GM08714 (cell line): ENCODE measurements around the gene FALEC.

ENCODE experiments used
- H3K4me3 ChIP-seq: fragments of 200-500 bp; sonication (Bioruptor generic); 2 replicates; pipeline ENCODE4 v1.5.1; 2014; ENCODE audit warnings: mild to moderate bottlenecking, low read length, inconsistent platforms
- ZNF274 ChIP-seq: IDR thresholded peaks from 2 replicates; pipeline ENCODE4 v1.6.1; 2012; ENCODE audit warnings: mild to moderate bottlenecking, low read depth, low read length

The FALEC gene

DNA sequence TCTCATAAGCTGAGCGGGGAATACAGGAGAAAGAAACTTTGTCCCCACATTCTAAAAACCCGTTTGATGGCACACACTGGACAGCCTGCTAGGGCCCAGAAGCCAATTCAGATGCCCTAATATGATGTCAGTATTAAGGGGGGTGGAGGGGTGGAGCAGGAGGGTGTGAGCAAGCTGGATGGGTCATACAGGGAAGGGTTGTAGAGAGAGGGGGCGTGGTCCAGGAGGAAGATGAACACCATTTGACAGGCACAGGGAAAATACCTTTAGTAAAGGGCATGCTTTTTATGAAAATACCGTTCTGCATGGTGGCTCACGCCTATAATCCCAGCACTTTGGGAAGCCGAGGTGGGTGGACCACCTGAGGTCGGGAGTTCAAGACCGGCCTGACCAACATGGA, 22.4 kb upstream of the FALEC start:
- TF ChIP-seq ZNF274 = no peak
- no peak overlapping the region for H3K4me3 ChIP-seq

DNA sequence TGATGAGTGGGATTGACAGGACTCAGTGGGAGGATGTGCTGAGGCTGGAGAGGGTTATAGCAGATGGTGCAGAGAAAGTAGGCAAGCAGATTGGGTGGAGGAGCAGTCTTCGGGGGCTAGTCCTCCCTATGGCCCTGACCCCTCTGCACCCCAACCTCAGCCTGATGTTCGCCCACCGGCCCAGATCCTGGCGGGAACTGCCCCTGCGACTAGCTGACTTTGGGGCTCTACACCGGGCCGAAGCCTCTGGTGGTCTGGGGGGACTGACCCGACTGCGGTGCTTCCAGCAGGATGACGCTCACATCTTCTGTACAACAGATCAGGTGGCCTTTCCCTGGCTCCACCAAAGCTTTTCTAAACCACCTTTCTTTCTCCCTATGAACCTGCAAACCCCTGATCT, 17.2 kb upstream of the FALEC start:
- no peak overlapping the region for H3K4me3 ChIP-seq
- TF ChIP-seq ZNF274 = no peak

DNA sequence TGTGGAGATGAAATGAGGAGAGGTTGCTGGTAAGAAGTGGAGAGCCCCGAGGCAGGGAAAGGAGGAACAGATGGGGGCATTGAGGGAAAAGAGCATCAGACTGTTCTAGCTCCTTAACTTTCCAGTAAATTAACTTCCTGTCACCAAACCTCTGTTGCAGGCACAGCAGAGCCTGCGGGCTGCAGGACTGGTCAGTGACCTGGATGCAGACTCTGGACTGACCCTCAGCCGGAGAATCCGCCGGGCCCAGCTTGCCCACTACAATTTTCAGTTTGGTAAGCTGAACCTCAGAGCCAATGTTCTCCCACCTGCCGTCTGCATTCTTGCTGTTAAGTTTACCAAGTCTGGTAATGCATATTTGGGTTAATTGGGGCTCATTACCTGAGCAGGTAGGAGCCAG, 10.1 kb upstream of the FALEC start:
- no peak for TF ChIP-seq ZNF274

DNA sequence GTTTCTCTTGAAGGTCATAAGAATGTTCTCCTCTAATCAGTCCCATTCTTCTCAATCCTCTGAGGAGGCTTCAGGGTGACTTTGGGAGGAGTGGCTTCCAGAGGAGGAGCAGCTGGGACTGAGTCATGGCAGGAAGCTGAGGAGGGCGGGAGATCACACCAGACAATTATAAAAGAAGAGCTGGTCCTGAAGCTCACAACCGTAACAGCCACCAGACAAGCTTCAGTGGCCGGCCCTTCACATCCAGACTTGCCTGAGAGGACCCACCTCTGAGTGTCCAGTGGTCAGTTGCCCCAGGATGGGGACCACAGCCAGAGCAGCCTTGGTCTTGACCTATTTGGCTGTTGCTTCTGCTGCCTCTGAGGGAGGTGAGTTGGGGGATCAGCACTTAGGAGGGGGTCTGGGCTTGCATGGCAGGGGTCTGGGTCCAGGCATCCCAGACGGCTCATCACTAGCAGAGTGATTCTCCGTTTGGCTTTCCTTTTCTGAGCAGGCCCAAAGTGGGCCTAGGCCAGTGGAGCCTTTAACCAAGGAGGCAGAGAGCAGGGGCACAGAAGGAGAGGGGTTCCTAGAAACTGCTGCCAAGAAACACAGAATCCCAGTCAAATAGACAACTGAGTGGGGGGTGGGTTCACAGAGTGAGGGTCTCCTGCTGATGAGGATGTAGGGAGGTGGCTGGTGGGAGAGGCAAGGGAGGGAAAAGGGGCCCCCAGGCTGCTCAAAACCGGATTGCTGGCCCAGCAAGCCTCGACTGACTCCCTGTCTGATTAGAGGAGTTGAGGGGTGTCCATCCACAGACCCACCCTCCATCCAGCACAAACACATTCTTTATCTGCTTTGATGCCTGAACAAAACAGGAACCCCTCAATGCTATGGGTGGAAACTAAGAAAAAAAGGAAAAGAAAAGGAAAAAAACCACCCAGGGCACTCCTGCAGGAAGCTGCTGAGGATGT, 7.4 kb upstream of the FALEC start, which contains the start of gene ECM1:
ECM1 (plus strand) TSS at position 198 of the 953 bp plus-strand sequence; CDS start at position 299, 101 bp downstream.
- TF ChIP-seq ZNF274 = no peak
- no peak within 1 kb of the TSS for H3K4me3 ChIP-seq

More for the DNA sequence above, 10.1 kb upstream of the FALEC start:
- no peak overlapping the region for H3K4me3 ChIP-seq

DNA sequence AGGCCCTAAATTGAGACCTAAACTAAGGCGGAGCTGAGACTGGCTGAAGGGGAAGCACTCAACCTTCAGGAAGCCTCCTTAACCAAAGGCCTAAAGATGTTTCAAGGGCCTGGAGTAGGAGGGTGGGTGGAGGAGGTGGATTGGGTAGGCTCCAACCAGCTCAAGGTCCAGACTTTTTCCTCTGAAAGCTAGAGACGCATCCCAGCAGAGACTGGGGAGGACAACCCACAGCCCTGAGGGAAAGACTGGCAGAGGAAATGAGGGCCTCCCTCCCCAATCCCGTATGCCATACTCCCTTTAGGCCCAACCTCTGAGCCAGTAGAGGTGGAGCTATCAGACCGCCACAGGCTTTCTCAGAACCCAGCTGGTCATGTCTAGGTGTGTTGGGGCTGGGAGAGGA, 6.6 kb upstream of the FALEC start:
- no peak overlapping the region for H3K4me3 ChIP-seq

DNA sequence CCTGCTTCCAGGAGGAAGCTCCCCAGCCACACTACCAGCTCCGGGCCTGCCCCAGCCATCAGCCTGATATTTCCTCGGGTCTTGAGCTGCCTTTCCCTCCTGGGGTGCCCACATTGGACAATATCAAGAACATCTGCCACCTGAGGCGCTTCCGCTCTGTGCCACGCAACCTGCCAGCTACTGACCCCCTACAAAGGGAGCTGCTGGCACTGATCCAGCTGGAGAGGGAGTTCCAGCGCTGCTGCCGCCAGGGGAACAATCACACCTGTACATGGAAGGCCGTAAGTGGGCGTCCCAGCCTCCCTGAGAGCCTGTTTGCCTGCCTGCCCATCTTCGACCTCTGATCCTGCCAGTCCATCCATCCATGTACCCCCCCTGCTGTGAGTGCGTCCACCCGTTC, 4.0 kb upstream of the FALEC start:
- no peak for TF ChIP-seq ZNF274

More for the DNA sequence above, 6.6 kb upstream of the FALEC start:
- TF ChIP-seq ZNF274 = no peak

DNA sequence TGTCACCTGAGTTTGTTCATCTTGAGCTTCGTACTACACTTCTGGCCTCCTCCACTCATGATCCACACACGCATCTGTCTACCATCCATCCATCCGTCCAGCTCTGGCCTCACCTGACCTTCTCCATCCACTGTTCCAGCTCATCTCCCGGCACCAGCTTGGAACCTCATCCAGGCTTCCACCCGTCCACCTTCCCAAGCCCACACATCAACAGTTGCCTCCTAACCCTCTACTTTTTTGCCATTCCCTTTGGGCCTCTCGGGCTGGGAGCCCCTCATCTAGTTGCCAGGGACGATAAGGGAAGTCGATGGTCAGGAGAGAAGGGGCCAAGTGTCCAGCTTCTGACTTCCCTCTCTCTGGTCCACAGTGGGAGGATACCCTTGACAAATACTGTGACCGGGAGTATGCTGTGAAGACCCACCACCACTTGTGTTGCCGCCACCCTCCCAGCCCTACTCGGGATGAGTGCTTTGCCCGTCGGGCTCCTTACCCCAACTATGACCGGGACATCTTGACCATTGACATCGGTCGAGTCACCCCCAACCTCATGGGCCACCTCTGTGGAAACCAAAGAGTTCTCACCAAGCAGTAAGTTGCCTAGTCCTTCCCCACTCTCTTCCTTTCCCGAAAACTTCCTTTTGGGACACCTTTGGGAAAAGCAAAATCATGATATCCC, 3.4 kb upstream of the FALEC start:
- no peak for TF ChIP-seq ZNF274
- no peak overlapping the region for H3K4me3 ChIP-seq

More for the DNA sequence above, 4.0 kb upstream of the FALEC start:
- H3K4me3 ChIP-seq = no peak overlapping the region

DNA sequence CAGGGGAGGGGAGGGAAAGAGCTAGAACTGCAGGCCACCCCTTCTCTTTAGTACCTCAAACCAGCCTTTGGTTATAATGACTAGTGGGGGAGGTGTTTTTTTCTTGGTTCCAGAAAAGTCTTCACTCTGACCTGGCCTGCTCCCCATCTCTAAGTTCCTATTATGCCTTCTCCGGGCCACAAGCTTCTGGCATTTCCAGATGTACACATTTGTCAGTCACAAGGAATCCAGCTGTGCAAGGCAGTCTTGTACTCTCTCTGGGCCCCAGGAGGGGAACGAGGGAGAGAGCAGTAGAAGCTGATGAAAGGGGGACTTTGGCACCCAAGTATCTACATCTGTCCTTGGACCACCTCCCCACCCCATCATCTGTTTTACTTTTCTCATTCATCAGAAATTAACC, 2.7 kb upstream of the FALEC start:
- no peak for TF ChIP-seq ZNF274
- H3K4me3 ChIP-seq = no peak overlapping the region

DNA sequence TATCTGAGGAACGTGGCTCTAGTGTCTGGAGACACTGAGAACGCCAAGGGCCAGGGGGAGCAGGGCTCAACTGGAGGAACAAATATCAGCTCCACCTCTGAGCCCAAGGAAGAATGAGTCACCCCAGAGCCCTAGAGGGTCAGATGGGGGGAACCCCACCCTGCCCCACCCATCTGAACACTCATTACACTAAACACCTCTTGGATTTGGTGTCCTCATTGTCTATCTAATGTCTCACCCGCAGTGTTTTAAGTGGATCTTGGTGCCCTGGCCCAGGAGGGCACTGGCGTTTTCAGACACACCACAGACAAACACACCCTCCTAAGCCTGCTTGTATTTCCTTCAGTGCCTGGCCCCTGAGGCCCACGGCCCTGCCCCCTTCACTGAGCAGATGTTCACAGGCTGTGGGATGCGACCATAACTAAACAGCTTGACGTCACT, 2.2 kb upstream of the FALEC start:
- H3K4me3 ChIP-seq = no peak overlapping the region
- no peak for TF ChIP-seq ZNF274

DNA sequence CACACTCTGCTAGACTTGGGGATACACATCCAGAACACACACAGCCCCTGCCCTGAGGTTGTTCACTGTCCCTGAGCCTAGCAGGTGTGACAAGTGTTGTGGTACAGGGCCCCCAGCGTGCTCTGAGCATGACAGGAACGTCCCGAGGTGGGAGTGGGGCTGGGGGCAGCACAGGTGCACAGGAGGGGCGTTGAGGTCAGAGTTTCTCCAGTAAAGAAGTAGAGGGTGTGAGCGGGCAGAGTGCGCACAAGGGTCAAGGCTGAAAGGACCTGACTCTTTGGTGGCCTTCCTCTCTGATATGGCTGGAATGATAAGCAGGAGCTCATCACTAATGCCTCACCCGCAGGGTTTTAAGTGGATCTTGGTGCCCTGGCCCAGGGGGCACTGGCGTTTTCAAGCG, 1.3 kb upstream of the FALEC start:
- no peak overlapping the region for H3K4me3 ChIP-seq
- TF ChIP-seq ZNF274 = no peak

DNA sequence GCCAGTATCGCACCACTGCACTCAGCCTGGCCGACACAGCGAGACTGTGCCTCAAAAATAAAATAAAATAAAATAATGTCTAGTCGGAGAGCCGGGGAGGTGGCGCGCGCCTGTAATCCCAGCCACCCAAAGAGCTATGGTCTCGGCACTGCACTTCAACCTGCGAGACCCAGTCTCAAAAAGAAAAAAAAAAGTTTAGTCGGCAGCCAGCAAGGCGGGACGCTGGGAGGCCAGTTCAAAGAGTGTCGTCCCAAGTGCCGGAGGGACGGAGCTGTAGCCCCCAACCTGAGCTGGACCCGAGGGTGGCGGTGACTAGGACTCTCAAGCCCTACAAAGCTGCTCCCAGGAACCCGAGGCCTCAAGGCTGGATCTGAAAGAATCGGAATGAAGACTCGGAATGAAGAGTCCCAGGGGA, 632 bp upstream of the FALEC start:
- H3K4me3 ChIP-seq = peak overlapping the region; percentile 56
- TF ChIP-seq ZNF274 = no peak

DNA sequence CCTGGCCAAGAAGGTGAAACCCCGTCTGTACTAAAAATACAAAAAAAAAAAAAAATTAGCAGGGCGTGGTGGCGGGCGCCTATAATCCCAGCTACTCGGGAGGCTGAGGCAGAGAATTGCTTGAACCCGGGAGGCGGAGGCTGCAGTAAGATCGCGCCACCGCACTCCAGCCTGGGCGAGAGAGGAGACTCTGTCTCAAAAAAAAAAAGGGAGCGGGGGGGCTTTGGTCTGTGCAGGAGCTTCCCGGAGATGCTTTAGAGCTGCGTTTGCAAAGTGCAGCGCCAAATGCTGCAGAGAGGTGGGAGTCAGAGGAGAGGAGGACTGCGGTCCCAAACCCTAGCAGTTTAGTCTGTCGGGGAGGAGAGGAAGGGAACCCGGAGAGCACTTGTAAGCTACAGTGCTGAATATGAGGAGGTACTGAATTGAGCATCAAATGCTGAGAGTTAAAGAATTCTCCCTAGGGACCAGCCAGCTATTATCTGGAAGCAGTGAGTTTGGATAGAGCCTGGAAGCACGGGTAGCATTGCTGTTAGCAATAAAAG, 569 bp downstream of the FALEC start:
- no peak for TF ChIP-seq ZNF274
- H3K4me3 ChIP-seq = peak overlapping the region; percentile 62; the same call in 1 of the 2 replicates

DNA sequence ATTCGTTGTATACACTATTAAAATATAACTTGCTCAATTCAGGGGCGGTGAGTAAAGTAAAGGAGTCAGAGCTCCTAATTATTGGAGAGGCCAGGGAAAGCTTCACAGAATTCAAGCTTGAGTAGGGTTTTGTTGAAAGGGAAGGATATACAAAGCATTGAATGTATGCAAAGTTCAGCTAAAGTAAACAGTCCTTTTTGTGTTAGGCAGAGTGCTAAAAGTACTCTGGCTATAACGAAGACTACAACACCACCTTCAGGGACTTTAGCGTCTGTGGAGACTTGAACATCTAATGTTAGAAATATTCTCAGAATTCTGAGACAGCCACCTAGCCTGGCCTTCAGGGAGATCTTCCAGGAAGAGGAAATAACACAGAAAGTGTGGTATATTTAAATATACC, 1.1 kb downstream of the FALEC start:
- TF ChIP-seq ZNF274 = no peak
- peak overlapping the region; percentile 62; the same call in 1 of the 2 replicates for H3K4me3 ChIP-seq

DNA sequence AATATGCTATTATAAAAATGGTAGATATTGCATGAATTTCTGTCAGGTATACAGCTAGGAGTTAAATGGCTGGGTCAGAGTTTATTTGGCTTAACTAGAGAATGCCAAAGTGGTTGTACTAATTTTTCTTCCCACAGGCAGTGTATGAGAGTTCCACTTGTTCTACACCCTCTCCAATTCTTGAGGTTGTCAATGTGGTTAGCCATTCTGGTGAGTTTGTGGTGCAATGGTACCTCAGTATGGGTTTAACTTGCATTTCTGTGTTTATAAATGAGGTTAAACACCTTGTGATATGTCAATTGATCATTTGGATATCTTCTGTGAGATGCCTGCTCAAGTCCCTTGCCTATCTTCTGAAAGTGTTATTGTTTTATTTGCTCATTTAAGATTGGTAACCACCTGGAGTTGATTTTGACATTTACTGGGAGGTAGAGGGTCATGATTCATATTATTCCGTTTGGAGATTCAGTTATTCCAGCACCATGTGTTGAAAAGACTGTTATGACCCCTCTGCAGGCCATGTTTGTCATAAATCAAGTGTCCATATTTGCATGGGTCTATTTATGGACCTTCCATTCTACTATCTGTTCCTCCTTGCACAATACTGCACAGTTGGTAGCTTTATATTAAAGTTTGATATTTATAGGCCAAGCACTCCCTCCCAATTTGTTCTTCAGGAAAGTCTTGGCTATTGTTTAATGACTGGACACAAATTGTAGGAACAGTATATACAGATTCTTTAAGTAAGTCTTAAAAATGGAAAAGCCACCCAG, 5.8 kb downstream of the FALEC start:
- no peak for TF ChIP-seq ZNF274
- no peak overlapping the region for H3K4me3 ChIP-seq

DNA sequence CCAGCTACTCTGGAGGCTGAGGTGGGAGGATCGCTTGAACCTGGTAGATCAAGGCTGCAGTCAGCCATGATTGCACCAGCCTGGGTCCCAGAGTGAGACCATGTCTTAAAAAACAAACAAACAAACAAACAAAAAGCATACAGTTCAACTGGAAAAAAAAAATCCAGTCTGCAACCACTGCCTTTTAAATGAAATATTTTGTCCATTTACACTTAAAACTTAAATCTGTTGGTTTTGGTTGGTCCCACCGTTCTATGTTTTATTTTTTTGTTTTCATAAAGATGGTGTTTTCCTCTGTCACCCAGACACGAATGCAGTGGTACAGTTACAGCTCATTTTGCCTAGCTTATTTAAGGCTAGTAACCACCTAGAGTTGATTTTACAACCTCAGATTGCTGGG, 9.8 kb downstream of the FALEC start:
- H3K4me3 ChIP-seq = no peak overlapping the region
- TF ChIP-seq ZNF274 = no peak
